ENCODE results near the gene ZBTB16.

Gene ZBTB16

DNA sequence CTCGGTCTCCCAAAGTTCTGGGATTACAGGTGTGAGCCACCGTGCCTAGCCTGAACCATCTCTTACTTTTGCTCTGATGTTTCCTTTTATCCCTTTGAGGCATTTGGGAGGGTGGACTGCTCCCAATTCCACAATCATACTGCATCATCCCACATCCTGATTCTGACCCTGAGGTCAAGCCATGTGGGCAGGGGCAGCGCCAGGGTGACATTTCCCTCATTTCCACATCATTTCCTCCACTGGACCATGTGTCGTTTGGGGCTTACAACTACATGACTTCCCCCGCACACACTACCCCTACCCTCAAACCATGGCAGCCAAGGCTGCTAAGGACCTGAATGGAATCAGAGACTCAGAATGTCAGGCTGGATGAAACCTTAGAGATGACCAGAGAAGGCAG lies 26.4 kb upstream of the ZBTB16 start:
- DNase-seq (ENCODE audit: low spot score), result no peak
- TF ChIP-seq, protein P1, sequence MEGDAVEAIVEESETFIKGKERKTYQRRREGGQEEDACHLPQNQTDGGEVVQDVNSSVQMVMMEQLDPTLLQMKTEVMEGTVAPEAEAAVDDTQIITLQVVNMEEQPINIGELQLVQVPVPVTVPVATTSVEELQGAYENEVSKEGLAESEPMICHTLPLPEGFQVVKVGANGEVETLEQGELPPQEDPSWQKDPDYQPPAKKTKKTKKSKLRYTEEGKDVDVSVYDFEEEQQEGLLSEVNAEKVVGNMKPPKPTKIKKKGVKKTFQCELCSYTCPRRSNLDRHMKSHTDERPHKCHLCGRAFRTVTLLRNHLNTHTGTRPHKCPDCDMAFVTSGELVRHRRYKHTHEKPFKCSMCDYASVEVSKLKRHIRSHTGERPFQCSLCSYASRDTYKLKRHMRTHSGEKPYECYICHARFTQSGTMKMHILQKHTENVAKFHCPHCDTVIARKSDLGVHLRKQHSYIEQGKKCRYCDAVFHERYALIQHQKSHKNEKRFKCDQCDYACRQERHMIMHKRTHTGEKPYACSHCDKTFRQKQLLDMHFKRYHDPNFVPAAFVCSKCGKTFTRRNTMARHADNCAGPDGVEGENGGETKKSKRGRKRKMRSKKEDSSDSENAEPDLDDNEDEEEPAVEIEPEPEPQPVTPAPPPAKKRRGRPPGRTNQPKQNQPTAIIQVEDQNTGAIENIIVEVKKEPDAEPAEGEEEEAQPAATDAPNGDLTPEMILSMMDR (IDR thresholded peaks at IDR 0.05; ENCODE audit: extremely low read depth, missing control alignments), result no peak

DNA sequence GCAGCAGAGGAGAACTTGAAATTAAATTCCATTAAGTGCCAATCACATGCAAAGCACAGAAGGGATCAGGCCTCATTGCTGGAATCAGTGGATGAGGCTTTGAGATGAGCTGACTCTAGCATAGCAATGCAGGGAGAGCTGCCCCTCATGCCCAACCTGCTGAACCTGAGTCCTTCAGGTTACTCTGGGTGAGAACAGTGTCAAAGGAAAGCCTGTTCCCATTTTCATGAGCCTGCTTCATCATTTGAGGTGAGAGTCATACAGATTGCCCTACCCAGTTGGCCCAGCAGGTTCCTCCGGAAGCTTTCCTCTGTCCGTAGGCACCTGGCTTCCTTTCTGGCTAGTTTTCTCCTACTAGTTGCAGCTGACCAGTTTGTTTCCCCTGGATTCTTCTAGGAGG lies 25.9 kb upstream of the ZBTB16 start:
- no peak for DNase-seq (ENCODE audit: low spot score)
- TF ChIP-seq, protein P1 (IDR thresholded peaks at IDR 0.05; ENCODE audit: extremely low read depth, missing control alignments), result no peak

DNA sequence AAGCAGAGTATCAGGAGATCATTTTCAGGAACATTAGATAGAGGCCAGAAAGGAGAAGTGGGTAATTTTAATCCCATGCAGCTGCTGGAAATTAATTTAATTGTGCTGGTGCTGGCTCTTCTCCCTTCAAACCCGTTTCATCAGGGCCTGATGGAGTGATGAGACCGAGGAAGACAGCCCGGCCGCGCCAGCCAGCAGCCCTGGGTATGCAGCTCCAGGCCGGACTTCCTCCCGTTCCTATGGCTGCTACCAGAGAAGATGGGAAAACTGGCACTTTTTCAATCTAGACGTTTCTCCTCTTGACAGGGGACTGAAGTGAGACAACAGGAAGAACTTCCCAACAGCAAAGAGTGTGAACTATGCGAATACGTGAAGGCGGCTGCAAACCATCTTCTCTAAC lies 24.6 kb upstream of the ZBTB16 start:
- no peak for DNase-seq (ENCODE audit: low spot score)
- TF ChIP-seq, protein P1 (IDR thresholded peaks at IDR 0.05; ENCODE audit: extremely low read depth, missing control alignments), result no peak

DNA sequence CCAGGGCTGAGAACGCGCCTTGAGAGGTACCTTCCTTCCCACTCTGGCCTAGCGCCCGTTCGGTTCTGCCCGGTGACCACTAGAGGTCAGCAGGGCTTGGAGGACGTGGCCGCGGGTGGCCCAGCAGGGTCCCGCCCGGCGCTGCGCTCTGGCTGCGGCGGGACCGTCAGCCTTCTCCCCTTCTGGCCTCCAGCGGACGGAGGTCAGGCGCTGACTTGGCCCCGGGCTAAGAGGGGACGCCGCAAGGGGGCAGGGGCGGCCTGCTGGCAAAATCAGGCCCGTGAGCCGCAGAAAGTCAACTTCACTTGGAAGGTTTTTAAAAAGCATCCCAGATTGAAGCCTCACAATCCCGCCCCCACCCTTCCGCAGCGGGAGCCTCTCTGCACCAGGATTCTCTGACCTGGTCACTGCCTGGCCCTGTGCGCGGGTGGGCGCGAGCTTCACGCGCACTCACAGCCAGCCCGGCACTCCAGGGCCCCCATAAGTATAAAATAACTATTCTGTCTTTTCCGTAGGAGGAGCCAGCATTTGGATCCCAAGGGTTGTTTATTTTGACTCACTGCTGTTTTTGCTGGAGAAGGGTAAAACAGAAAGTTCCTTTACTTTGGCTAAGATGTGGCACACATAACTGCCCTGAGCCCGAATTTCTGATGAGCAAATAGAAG lies 23.2 kb upstream of the ZBTB16 start:
- DNase-seq (ENCODE audit: low spot score), result peak; percentile 43
- TF ChIP-seq, protein P1 (IDR thresholded peaks at IDR 0.05; ENCODE audit: extremely low read depth, missing control alignments), result peak; percentile 10

DNA sequence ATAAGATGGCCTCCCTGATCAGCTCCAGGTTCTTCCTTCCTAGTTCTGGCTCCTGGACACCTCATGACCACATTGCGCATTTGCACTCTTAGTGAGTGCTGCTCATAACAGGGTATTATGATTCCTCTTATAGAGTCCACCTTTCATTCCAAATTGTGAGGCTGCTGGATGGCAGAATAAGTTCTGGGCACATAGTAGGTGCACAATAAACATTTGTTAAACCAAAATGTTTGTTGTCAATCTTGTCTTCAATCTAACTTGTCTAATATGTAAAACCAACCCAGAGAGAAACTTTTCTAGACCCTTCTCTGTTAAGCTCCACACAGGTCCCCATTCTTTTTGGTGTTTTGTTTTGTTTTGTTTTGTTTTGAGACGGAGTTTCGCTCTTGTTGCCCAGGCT lies 22.6 kb upstream of the ZBTB16 start:
- TF ChIP-seq, protein P1 (IDR thresholded peaks at IDR 0.05; ENCODE audit: extremely low read depth, missing control alignments), result no peak
- DNase-seq (ENCODE audit: low spot score), result no peak

DNA sequence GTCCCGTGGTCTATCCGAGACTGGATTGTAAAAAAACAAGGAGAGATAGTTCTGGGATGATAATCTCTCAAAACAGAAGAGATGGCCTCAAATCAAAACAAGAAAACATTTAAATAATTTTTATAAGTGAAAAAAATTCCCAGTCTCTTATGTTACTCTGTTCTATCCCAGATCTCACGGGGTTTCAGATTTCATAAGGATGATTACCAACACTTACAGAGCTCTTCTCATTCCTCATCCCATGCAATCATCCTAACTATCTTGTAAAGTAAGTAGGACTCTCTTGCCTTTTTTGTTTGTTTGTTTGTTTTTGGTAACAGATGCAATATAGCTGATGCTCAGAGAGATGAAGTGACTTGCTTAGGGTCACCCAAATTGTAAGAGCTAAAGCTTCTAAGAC lies 20.0 kb upstream of the ZBTB16 start:
- DNase-seq (ENCODE audit: low spot score), result no peak
- TF ChIP-seq, protein P1 (IDR thresholded peaks at IDR 0.05; ENCODE audit: extremely low read depth, missing control alignments), result no peak

DNA sequence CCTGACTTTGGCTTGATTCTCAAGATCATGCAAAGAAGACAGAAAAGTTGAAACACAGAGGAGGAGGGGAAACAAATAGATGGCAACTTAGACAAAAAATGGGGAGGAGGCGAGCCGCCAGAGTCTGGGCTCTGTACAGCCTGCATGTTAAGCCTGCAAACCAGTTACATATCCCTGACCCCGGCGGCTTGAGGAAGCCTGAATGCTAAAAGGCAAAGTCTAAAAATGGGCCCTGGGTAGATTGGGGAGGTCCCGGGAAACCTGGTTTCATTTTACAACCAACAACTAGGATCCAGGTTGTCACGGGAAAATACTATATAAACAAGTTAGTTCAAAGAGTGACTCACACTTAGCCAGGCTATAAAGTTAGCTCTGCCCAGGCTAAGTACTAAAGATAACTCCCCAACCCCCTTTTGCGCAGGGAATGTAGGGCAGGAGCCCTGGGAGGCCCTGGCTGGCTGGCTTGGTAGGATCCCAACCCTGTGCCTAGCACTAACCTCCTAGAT lies 18.8 kb upstream of the ZBTB16 start:
- DNase-seq (ENCODE audit: low spot score), result no peak
- TF ChIP-seq, protein P1 (IDR thresholded peaks at IDR 0.05; ENCODE audit: extremely low read depth, missing control alignments), result no peak
